ENCODE results near the gene IL19.
A peak's percentile ranks its signal among the peaks of the same experiment; 100 is the strongest.

IL19 gene

GRCh38 chr1:206723805-206724472 is 46.6 kb upstream of the IL19 start:
- peaks cover 83% of the 10 kb centered on the region for H3K79me2 ChIP-seq (ENCODE audit: low read length)

DNA sequence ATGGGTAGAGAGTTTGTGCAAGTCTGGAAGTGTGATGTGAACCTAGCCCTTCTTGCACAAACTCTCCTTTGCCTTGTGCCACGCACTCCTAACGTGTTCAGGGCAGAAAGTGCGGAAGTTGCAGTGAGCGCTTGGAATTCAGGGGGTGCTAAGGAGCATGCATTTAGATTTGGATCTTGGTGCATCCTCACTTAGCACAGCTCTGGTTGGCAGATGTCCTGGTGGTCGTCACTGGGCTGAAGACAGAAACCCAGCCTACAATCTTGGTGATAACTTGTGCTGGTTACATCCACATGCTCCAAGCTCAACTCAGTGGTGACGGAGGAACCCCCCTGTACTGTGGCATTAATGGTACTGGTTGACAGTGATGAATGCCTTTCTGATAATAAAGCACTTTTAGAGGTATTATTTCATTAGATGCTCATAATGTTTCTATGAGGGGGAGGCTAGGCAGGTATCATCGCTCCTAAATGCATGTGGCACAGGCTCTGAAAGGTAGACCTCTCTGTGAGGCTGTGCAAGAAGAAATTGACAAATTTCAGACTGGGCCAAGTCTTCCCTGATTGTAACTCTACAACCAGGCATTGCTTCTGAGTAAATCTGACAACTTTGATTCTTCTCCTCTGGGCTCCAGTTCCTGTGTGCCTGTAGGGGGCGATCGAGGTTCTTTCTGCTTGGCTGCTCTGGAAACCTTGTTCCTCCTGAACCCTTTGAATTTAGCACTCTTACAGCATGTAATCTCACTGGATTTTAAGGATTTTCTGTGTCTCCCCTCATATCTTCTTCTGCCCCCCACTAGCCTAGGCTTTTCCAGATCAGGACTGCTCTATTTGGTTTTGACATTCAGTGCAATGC is 45.2 kb upstream of the IL19 start:
- Histone ChIP-seq H3K27ac (ENCODE audit: low read length) (no peak overlapping the region), H3K36me3 (replicated peaks; ENCODE audit: low read depth, low read length) (peaks cover 11% of the 10 kb centered on the region), H3K9me3 (ENCODE audit: insufficient read depth, low read length) (no peaks in the 10 kb centered on the region), H2AFZ (ENCODE audit: low read depth, low read length) (no peak overlapping the region), H3K27me3 (ENCODE audit: low read depth, low read length) (no peaks in the 10 kb centered on the region), H3K9ac (ENCODE audit: low read length) (no peak overlapping the region), H3K4me2 (ENCODE audit: low read length) (peak overlapping the region; percentile 41), H3K4me1 (ENCODE audit: low read length) (peaks cover 51% of the 10 kb centered on the region), H3K4me3 (ENCODE audit: low read length) (no peak overlapping the region), H3K79me2 (ENCODE audit: low read length) (peaks cover 71% of the 10 kb centered on the region), H4K20me1 (ENCODE audit: insufficient read depth, low read length) (peaks cover 58% of the 10 kb centered on the region)
- TF ChIP-seq, protein P1, sequence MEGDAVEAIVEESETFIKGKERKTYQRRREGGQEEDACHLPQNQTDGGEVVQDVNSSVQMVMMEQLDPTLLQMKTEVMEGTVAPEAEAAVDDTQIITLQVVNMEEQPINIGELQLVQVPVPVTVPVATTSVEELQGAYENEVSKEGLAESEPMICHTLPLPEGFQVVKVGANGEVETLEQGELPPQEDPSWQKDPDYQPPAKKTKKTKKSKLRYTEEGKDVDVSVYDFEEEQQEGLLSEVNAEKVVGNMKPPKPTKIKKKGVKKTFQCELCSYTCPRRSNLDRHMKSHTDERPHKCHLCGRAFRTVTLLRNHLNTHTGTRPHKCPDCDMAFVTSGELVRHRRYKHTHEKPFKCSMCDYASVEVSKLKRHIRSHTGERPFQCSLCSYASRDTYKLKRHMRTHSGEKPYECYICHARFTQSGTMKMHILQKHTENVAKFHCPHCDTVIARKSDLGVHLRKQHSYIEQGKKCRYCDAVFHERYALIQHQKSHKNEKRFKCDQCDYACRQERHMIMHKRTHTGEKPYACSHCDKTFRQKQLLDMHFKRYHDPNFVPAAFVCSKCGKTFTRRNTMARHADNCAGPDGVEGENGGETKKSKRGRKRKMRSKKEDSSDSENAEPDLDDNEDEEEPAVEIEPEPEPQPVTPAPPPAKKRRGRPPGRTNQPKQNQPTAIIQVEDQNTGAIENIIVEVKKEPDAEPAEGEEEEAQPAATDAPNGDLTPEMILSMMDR (IDR thresholded peaks at IDR 0.05; ENCODE audit: low read depth, low read length) = peak; percentile 87
- no peak for TF ChIP-seq EZH2phosphoT487 (IDR thresholded peaks at IDR 0.05; ENCODE audit: low read depth)

More at GRCh38 chr1:206723805-206724472, 46.6 kb upstream of the IL19 start:
- no peak for TF ChIP-seq EZH2phosphoT487 (IDR thresholded peaks at IDR 0.05; ENCODE audit: low read depth)
- TF ChIP-seq, protein P1 (IDR thresholded peaks at IDR 0.05; ENCODE audit: low read depth, low read length) = no peak
- no peak overlapping the region for H3K4me2 ChIP-seq (ENCODE audit: low read length)
- H3K36me3 ChIP-seq (replicated peaks; ENCODE audit: low read depth, low read length) = no peaks in the 10 kb centered on the region
- H3K4me1 ChIP-seq (ENCODE audit: low read length) = peaks cover 51% of the 10 kb centered on the region
- H3K4me3 ChIP-seq (ENCODE audit: low read length) = no peak overlapping the region
- no peak overlapping the region for H2AFZ ChIP-seq (ENCODE audit: low read depth, low read length)
- no peaks in the 10 kb centered on the region for H3K9me3 ChIP-seq (ENCODE audit: insufficient read depth, low read length)
- H3K9ac ChIP-seq (ENCODE audit: low read length) = no peak overlapping the region
- no peaks in the 10 kb centered on the region for H3K27me3 ChIP-seq (ENCODE audit: low read depth, low read length)
- H3K27ac ChIP-seq (ENCODE audit: low read length) = no peak overlapping the region
- H4K20me1 ChIP-seq (ENCODE audit: insufficient read depth, low read length) = peaks cover 72% of the 10 kb centered on the region

- Histone ChIP-seq H3K4me3 (ENCODE audit: low read length) (no peak overlapping the region), H3K9me3 (ENCODE audit: insufficient read depth, low read length) (no peaks in the 10 kb centered on the region), H3K4me1 (ENCODE audit: low read length) (peaks cover 79% of the 10 kb centered on the region), H3K27ac (ENCODE audit: low read length) (no peak overlapping the region), H4K20me1 (ENCODE audit: insufficient read depth, low read length) (peaks cover 35% of the 10 kb centered on the region), H3K9ac (ENCODE audit: low read length) (no peak overlapping the region), H3K79me2 (ENCODE audit: low read length) (peaks cover 50% of the 10 kb centered on the region), H2AFZ (ENCODE audit: low read depth, low read length) (no peak overlapping the region), H3K36me3 (replicated peaks; ENCODE audit: low read depth, low read length) (peaks cover 34% of the 10 kb centered on the region), H3K27me3 (ENCODE audit: low read depth, low read length) (no peaks in the 10 kb centered on the region), H3K4me2 (ENCODE audit: low read length) (no peak overlapping the region)
- TF ChIP-seq, protein P1 (IDR thresholded peaks at IDR 0.05; ENCODE audit: low read depth, low read length) = no peak
- TF ChIP-seq EZH2phosphoT487 (IDR thresholded peaks at IDR 0.05; ENCODE audit: low read depth) = no peak
Observed at GRCh38 chr1:206727981-206728696, 42.4 kb upstream of the IL19 start.

DNA sequence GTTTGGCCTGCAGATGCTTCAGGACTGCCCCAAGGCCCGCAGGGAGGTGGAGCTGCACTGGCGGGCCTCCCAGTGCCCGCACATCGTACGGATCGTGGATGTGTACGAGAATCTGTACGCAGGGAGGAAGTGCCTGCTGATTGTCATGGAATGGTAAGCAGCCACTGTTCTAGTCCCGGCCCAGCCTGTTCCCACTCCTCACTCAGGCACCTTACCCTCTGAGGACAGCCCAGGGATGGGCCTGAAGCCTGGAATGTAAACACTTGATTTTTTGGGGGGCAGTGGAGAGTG is 41.9 kb upstream of the IL19 start:
- Histone ChIP-seq H3K4me2 (ENCODE audit: low read length) (no peak overlapping the region), H3K4me1 (ENCODE audit: low read length) (peaks cover 84% of the 10 kb centered on the region), H3K4me3 (ENCODE audit: low read length) (no peak overlapping the region), H3K79me2 (ENCODE audit: low read length) (peaks cover 45% of the 10 kb centered on the region), H3K9ac (ENCODE audit: low read length) (no peak overlapping the region), H4K20me1 (ENCODE audit: insufficient read depth, low read length) (peaks cover 30% of the 10 kb centered on the region), H3K9me3 (ENCODE audit: insufficient read depth, low read length) (no peaks in the 10 kb centered on the region), H2AFZ (ENCODE audit: low read depth, low read length) (no peak overlapping the region), H3K27me3 (ENCODE audit: low read depth, low read length) (no peaks in the 10 kb centered on the region), H3K27ac (ENCODE audit: low read length) (no peak overlapping the region), H3K36me3 (replicated peaks; ENCODE audit: low read depth, low read length) (peaks cover 35% of the 10 kb centered on the region)
- TF ChIP-seq, protein P1 (IDR thresholded peaks at IDR 0.05; ENCODE audit: low read depth, low read length) = no peak
- no peak for TF ChIP-seq EZH2phosphoT487 (IDR thresholded peaks at IDR 0.05; ENCODE audit: low read depth)
